NT2/D1 (cell line): ENCODE measurements around the gene ARHGEF19.

Experiments
- SUZ12 ChIP-seq: IDR thresholded peaks from 2 replicates; pipeline ENCODE4 v1.6.1; 2011; ENCODE audit not compliant: insufficient read length, insufficient read depth; ENCODE audit errors: extremely low read depth
- YY1 ChIP-seq: IDR thresholded peaks from 2 replicates; pipeline ENCODE4 v1.6.1; 2011; ENCODE audit not compliant: insufficient read length, insufficient read depth
- ZNF274 ChIP-seq: IDR thresholded peaks from 2 replicates; pipeline ENCODE4 v1.6.1; 2011; ENCODE audit warnings: mild to moderate bottlenecking, low read depth, low read length

GRCh38 chr1:16205891-16206546, 6.4 kb downstream of the ARHGEF19 start:
- TF ChIP-seq SUZ12, result no peak
- TF ChIP-seq YY1, result no peak
- no peak for TF ChIP-seq ZNF274
